ENCODE data around the gene BRD4. TPM values are rescaled to one million over a fixed set of nuclear protein-coding genes. Genes with fewer than 3 reads are reported as not detected.

The BRD4 gene
- total RNA-seq, 1 donor from 2014 or later, result 104 TPM

- peaks cover 37% of the 10 kb centered on the region for H3K36me3 Mint-ChIP-seq (ENCODE audit: low read depth)
- H3K27ac Mint-ChIP-seq (ENCODE audit: unreplicated experiment), result peak overlapping the region; percentile 85
- peaks cover 56% of the 10 kb centered on the region for H3K4me1 Mint-ChIP-seq (ENCODE audit: low read depth)
- DNase-seq (ENCODE audit: low spot score), result no peak
- H3K9me3 Mint-ChIP-seq (ENCODE audit: low read depth), result no peaks in the 10 kb centered on the region
- H3K4me3 Mint-ChIP-seq (ENCODE audit: unreplicated experiment), result no peak overlapping the region
- H3K27me3 Mint-ChIP-seq (ENCODE audit: low read depth), result no peaks in the 10 kb centered on the region
- no peak for TF ChIP-seq CTCF (IDR thresholded peaks at IDR 0.05)
These were observed 65.7 kb downstream of the BRD4 start for GRCh38 chr19:15266683-15267082.

DNA sequence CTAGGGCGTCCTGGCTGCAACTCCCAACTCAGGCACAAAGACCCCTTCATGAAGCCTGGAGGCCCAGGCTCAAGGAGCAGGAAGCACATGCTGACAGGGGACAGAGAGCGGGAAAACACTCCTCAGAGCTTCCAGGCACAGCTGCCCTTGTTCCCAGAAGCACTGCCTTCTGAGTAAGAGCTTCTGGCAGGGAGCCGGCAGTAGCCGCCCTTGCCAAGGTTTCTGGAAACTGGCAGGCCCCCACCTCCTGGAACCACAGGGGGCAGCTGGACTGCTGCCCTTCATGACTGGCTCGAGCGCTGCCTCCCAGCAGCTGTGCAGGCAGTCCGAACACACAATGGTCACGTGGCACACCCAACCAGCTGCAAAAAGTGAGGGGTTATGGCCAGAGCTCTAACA, 66.5 kb downstream of the BRD4 start:
- peaks cover 58% of the 10 kb centered on the region for H3K4me1 Mint-ChIP-seq (ENCODE audit: low read depth)
- peaks cover 35% of the 10 kb centered on the region for H3K36me3 Mint-ChIP-seq (ENCODE audit: low read depth)
- DNase-seq (ENCODE audit: low spot score), result no peak
- peak overlapping the region; percentile 85 for H3K27ac Mint-ChIP-seq (ENCODE audit: unreplicated experiment)
- no peaks in the 10 kb centered on the region for H3K9me3 Mint-ChIP-seq (ENCODE audit: low read depth)
- H3K4me3 Mint-ChIP-seq (ENCODE audit: unreplicated experiment), result no peak overlapping the region
- no peaks in the 10 kb centered on the region for H3K27me3 Mint-ChIP-seq (ENCODE audit: low read depth)
- peak; percentile 31 for TF ChIP-seq CTCF (IDR thresholded peaks at IDR 0.05)

DNA sequence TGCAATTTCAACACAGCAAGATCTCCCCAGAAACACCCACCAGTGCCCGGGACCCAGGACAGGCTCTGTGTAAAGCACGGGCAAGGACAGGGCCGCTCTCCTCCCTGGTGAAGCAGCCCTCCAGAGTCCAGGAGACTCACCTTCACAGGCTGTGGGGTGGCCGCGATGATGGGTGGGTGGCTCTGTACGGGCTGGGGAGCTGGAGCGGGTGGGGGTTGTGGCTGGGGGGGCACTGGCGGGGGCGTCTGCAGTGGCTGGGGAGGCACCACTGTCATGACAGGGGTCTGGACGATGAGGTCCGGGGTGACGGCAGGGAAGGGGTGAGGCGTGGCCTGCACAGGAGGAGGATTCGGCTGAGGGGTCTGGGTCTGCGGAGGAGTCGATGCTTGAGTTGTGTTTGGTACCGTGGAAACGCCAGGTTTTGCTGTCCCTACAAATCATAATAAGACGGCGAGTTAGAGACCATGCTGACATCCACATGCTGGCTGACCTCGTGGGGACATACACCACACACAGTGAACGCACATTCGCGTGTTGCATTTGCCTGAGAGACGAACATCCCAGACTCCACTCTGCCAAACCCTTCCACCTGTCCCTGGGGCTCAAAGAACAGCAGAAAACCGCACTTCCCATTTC, 67.0 kb downstream of the BRD4 start:
- Mint-ChIP-seq H3K4me1 (ENCODE audit: low read depth) (peaks cover 61% of the 10 kb centered on the region), H3K36me3 (ENCODE audit: low read depth) (peaks cover 32% of the 10 kb centered on the region), H3K4me3 (ENCODE audit: unreplicated experiment) (no peak overlapping the region), H3K27me3 (ENCODE audit: low read depth) (no peaks in the 10 kb centered on the region), H3K9me3 (ENCODE audit: low read depth) (no peaks in the 10 kb centered on the region), H3K27ac (ENCODE audit: unreplicated experiment) (peak overlapping the region; percentile 85)
- no peak for TF ChIP-seq CTCF (IDR thresholded peaks at IDR 0.05)
- DNase-seq (ENCODE audit: low spot score), result no peak

- peak overlapping the region; percentile 51 for H3K27ac Mint-ChIP-seq (ENCODE audit: unreplicated experiment)
- H3K9me3 Mint-ChIP-seq (ENCODE audit: low read depth), result no peaks in the 10 kb centered on the region
- H3K4me1 Mint-ChIP-seq (ENCODE audit: low read depth), result peaks cover 59% of the 10 kb centered on the region
- no peak overlapping the region for H3K4me3 Mint-ChIP-seq (ENCODE audit: unreplicated experiment)
- no peak for DNase-seq (ENCODE audit: low spot score)
- TF ChIP-seq CTCF (IDR thresholded peaks at IDR 0.05), result no peak
- H3K36me3 Mint-ChIP-seq (ENCODE audit: low read depth), result peaks cover 28% of the 10 kb centered on the region
- no peaks in the 10 kb centered on the region for H3K27me3 Mint-ChIP-seq (ENCODE audit: low read depth)
These were observed 67.5 kb downstream of the BRD4 start for GRCh38 chr19:15264933-15265206.

DNA sequence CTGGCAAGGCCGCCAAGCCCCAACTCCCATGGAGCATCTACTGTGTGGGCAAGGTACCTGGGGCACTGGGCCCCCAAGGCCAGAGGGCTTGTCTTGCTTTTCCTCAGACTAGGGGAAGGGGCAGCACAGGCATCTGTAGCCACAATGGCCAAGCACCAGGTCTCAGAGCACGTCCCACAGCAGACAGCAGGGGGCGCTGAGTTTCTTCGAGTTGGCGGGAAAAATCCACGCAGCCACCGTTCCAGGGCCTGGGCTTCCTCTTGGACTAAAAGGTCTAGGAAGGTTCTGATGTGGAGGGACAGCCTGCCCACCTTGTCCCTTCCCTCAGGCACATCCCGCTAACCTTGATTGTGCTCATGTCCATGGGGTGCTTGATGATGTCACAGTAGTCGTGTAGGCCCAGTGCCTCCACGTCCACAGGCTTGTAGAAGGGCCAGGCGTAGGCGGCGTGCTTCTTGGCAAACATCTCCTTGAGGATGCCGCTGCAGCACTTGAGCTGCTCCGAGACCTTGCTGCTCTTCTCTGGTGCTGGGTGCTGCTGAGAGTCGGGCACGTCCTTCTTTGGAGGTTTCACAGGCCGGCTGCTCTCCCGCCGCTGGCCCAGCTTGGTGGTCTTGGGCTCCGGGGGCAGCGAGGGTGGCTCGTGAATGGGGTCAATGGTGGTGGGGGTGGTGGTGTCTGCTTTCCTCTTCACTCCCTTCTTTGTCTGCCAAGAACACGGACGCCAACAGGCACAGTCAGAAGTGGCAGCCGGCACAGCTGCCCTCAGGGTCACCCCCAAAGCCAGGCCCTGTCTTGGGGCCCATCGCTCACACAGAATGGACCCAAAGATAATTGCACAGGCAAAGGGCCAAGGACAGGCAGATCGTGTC, 68.0 kb downstream of the BRD4 start:
- no peak for DNase-seq (ENCODE audit: low spot score)
- Mint-ChIP-seq H3K9me3 (ENCODE audit: low read depth) (no peaks in the 10 kb centered on the region), H3K27me3 (ENCODE audit: low read depth) (no peaks in the 10 kb centered on the region), H3K27ac (ENCODE audit: unreplicated experiment) (peak overlapping the region; percentile 51), H3K36me3 (ENCODE audit: low read depth) (peaks cover 24% of the 10 kb centered on the region), H3K4me1 (ENCODE audit: low read depth) (peaks cover 53% of the 10 kb centered on the region), H3K4me3 (ENCODE audit: unreplicated experiment) (no peak overlapping the region)
- peak; percentile 87 for TF ChIP-seq CTCF (IDR thresholded peaks at IDR 0.05)

Measured in chondrocyte (in vitro differentiated cells).